ENCODE results near the gene SLC17A4.

SLC17A4 gene

GRCh38 chr6:25816252-25816651, 61.7 kb downstream of the SLC17A4 start:
- H3K4me3 ChIP-seq (ENCODE audit: low read depth, low read length): no peak overlapping the region
- H3K36me3 ChIP-seq (ENCODE audit: control insufficient read depth, insufficient read depth, low read length): no peaks in the 10 kb centered on the region
- H3K9me3 ChIP-seq (ENCODE audit: control insufficient read depth, insufficient read depth, low read length): no peaks in the 10 kb centered on the region
- no peaks in the 10 kb centered on the region for H3K4me1 ChIP-seq (ENCODE audit: control insufficient read depth, insufficient read depth, low read length)
- H3K27me3 ChIP-seq (ENCODE audit: control insufficient read depth, insufficient read depth, low read length): no peaks in the 10 kb centered on the region
- H3K27ac ChIP-seq (ENCODE audit: low read depth, low read length): no peak overlapping the region
- no peak overlapping the region for H3K9ac ChIP-seq (ENCODE audit: low read depth, low read length)

DNA sequence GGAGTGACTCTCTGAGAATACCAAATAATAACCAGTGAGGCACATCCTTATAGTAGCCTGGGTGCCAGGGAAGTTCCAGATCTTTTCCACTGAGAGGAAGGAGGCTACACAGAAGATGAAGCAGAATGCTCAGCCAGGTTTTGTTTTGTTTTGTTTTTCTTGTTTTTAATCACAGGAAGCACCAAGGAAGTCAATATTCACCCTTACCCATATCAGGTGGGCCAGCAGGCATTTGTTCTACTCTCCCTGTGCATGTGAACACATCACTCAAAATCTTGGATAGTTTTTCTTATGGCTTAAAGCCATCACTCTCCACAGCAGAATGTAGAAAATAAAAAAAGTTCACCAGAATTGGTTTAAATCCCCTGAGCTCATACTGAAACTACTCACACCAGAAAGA, 66.8 kb downstream of the SLC17A4 start:
- Histone ChIP-seq H3K36me3 (ENCODE audit: control insufficient read depth, insufficient read depth, low read length) (no peaks in the 10 kb centered on the region), H3K9me3 (ENCODE audit: control insufficient read depth, insufficient read depth, low read length) (no peaks in the 10 kb centered on the region), H3K4me1 (ENCODE audit: control insufficient read depth, insufficient read depth, low read length) (no peaks in the 10 kb centered on the region), H3K9ac (ENCODE audit: low read depth, low read length) (no peak overlapping the region), H3K27me3 (ENCODE audit: control insufficient read depth, insufficient read depth, low read length) (no peaks in the 10 kb centered on the region), H3K27ac (ENCODE audit: low read depth, low read length) (no peak overlapping the region), H3K4me3 (ENCODE audit: low read depth, low read length) (no peak overlapping the region)

DNA sequence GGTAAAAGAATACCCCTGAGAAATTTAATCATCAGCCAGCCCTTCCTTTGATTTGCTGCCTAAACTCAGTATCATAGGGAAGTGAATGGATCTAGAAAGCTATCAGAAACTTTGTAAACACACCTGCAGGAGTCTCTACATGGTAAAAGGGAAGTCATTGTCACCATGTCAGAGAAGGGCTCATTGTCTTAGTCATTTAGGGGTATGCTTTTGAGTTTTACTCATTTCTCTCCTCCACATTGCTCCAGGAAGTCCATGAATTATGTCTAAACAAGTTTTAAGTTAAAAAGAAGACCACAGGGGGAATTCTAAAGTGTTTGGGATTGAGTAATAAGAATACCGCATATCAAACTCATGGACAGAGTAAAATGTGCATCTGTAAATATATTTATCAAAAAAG, 74.8 kb downstream of the SLC17A4 start:
- Histone ChIP-seq H3K9ac (ENCODE audit: low read depth, low read length) (no peak overlapping the region), H3K9me3 (ENCODE audit: control insufficient read depth, insufficient read depth, low read length) (no peaks in the 10 kb centered on the region), H3K4me1 (ENCODE audit: control insufficient read depth, insufficient read depth, low read length) (no peaks in the 10 kb centered on the region), H3K4me3 (ENCODE audit: low read depth, low read length) (no peak overlapping the region), H3K27ac (ENCODE audit: low read depth, low read length) (no peak overlapping the region), H3K27me3 (ENCODE audit: control insufficient read depth, insufficient read depth, low read length) (no peaks in the 10 kb centered on the region), H3K36me3 (ENCODE audit: control insufficient read depth, insufficient read depth, low read length) (no peaks in the 10 kb centered on the region)

DNA sequence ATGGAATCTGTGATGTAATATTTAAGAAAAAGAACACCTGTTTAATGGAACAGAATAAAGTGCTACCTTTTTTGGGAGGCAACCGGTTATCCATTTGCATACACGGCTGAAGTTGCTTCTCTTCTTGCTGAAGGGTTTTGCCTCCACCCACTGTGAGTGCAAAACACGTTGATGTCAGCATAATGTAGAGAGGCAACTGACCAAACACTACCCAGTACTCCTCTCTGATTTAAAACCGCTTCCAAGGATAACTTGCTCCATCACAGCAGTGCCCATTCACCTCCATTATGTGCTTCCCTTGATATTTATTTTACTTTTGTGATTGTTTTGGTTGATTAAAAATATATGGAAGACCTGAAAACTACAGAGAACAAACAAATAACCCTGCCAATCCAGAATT, 75.9 kb downstream of the SLC17A4 start:
- Histone ChIP-seq H3K36me3 (ENCODE audit: control insufficient read depth, insufficient read depth, low read length) (no peaks in the 10 kb centered on the region), H3K27ac (ENCODE audit: low read depth, low read length) (no peak overlapping the region), H3K27me3 (ENCODE audit: control insufficient read depth, insufficient read depth, low read length) (no peaks in the 10 kb centered on the region), H3K4me3 (ENCODE audit: low read depth, low read length) (no peak overlapping the region), H3K9me3 (ENCODE audit: control insufficient read depth, insufficient read depth, low read length) (no peaks in the 10 kb centered on the region), H3K4me1 (ENCODE audit: control insufficient read depth, insufficient read depth, low read length) (no peaks in the 10 kb centered on the region), H3K9ac (ENCODE audit: low read depth, low read length) (no peak overlapping the region)
